K562 (cell line): ENCODE data around the gene FGFBP3.

ENCODE experiments used
- CBX2 ChIP-seq: fragments of 200-600 bp; sonication (generic); IDR thresholded peaks from one replicate; pipeline ENCODE4 v1.6.1; 2012; ENCODE audit warnings: mild to moderate bottlenecking, low read length, inconsistent platforms; ENCODE audit not compliant: insufficient read depth, poor library complexity, severe bottlenecking
- COPS2 ChIP-seq: fragments of 450-650 bp; conservative IDR thresholded peaks from 2 replicates; pipeline ENCODE4 v1.6.1; 2016; ENCODE audit warnings: mild to moderate bottlenecking, moderate library complexity
- DNMT1 ChIP-seq: fragments of 450-650 bp; IDR thresholded peaks from 2 replicates; pipeline ENCODE4 v1.6.1; 2016; ENCODE audit warnings: antibody characterized with exemption, mild to moderate bottlenecking
- EP300 ChIP-seq: IDR thresholded peaks from 2 replicates; pipeline ENCODE4 v1.6.1; 2012; ENCODE audit warnings: low read length, improper control_type of control experiment
- ETV6 ChIP-seq, 3 experiments: fragments of 150-350 bp in 1 of 3; sonication (generic) in 1 of 3; formaldehyde crosslinking in 1 of 3; IDR thresholded peaks; 2 replicates each; pipeline versions ENCODE4 v1.6.1 to v1.8.0; 2014 to 2022; ENCODE audit warnings: borderline replicate concordance in 2 of 3, low read depth in 2 of 3, antibody characterized with exemption in 1 of 3, low read length in 1 of 3, mild to moderate bottlenecking in 1 of 3, missing genetic modification reagents in 1 of 3
- JUNB ChIP-seq: fragments of 450-650 bp; formaldehyde crosslinking; conservative IDR thresholded peaks from 2 replicates; pipeline ENCODE4 v1.4.0; 2020; ENCODE audit warnings: mild to moderate bottlenecking
- MTA2 ChIP-seq: fragments of 450-650 bp; IDR thresholded peaks from 2 replicates; pipeline ENCODE4 v1.6.1; 2016; ENCODE audit warnings: low read depth
- MYC ChIP-seq, 2 experiments: fragments of 250-450 bp in 1 of 2; sonication (Bioruptor Pico) in 1 of 2; IDR thresholded peaks; 2 replicates each; pipeline versions ENCODE4 v1.5.1 to v1.6.1; 2012 to 2021; ENCODE audit warnings: low read depth in 2 of 2, borderline replicate concordance in 1 of 2, improper control_type of control experiment in 1 of 2, low read length in 1 of 2, mild to moderate bottlenecking in 1 of 2, moderate library complexity in 1 of 2
- NR2F6 ChIP-seq: fragments of 450-650 bp; formaldehyde crosslinking; IDR thresholded peaks from 2 replicates; pipeline ENCODE4 v1.4.0; 2020; ENCODE audit warnings: mild to moderate bottlenecking

GRCh38 chr10:91941426-91941825, 32.1 kb upstream of the FGFBP3 start:
- no peak for TF ChIP-seq COPS2
- no peak for TF ChIP-seq ETV6 (IDR thresholded peaks at IDR 0.05; ENCODE audit: borderline replicate concordance in 1 of 2, low read depth in 2 of 2, low read length in 1 of 2)
- no peak for TF ChIP-seq ETV6 (CRISPR knock-in tag; IDR thresholded peaks at IDR 0.05; ENCODE audit: borderline replicate concordance)
- TF ChIP-seq EP300 = no peak
- no peak for TF ChIP-seq MYC (IDR thresholded peaks at IDR 0.05; ENCODE audit: low read depth, low read length)
- no peak for TF ChIP-seq MYC (CRISPR knock-in tag; IDR thresholded peaks at IDR 0.05; ENCODE audit: borderline replicate concordance, low read depth)
- TF ChIP-seq DNMT1 = no peak
- TF ChIP-seq JUNB (CRISPR knock-in tag) = no peak
- TF ChIP-seq MTA2 = no peak
- TF ChIP-seq CBX2 = no peak
- no peak for TF ChIP-seq NR2F6 (CRISPR knock-in tag)
